Measurements from ENCODE around the gene ATG10.

The ATG10 gene

GRCh38 chr5:82297711-82298110, 325.9 kb downstream of the ATG10 start:
- no peak for DNase-seq (ENCODE audit: low spot score)
- H3K4me3 ChIP-seq, result no peak overlapping the region
- H3K27ac ChIP-seq, result no peak overlapping the region
- no peak for TF ChIP-seq CTCF (IDR thresholded peaks at IDR 0.05)

GRCh38 chr5:82298668-82299067, 326.8 kb downstream of the ATG10 start:
- no peak overlapping the region for H3K27ac ChIP-seq
- TF ChIP-seq CTCF (IDR thresholded peaks at IDR 0.05), result no peak
- H3K4me3 ChIP-seq, result no peak overlapping the region
- no peak for DNase-seq (ENCODE audit: low spot score)

GRCh38 chr5:82301190-82301589, 329.4 kb downstream of the ATG10 start:
- DNase-seq (ENCODE audit: low spot score), result no peak
- no peak overlapping the region for H3K27ac ChIP-seq
- H3K4me3 ChIP-seq, result no peak overlapping the region
- no peak for TF ChIP-seq CTCF (IDR thresholded peaks at IDR 0.05)

Measured in coronary artery (tissue), 2 donors.